OCI-LY3 (cell line): ENCODE measurements around the gene COX6A2.

Source experiments
- H2AFZ ChIP-seq: fragments of 200-600, 300-600 bp; shearing (Covaris generic); 2 replicates; pipeline ENCODE4 v1.6.0; 2014; ENCODE audit warnings: antibody characterized with exemption, low read depth, low read length
- H3K27ac ChIP-seq: fragments of 200-600, 300-600 bp; sonication (generic); 2 replicates; pipeline ENCODE4 v1.5.1; 2014; ENCODE audit warnings: mild to moderate bottlenecking, low read length, moderate library complexity, mixed read lengths
- H3K27me3 ChIP-seq: fragments of 200-600, 300-600 bp; sonication (generic); 2 replicates; pipeline ENCODE4 v1.6.1; 2014; ENCODE audit warnings: low read depth, low read length, mixed read lengths
- H3K36me3 ChIP-seq: fragments of 200-600, 300-600 bp; sonication (generic); replicated peaks from 2 replicates; pipeline ENCODE3; 2014; ENCODE audit warnings: low read depth, low read length, mixed read lengths
- H3K4me1 ChIP-seq: fragments of 300-600, 200-600 bp; sonication (generic); 2 replicates; pipeline ENCODE4 v1.6.1; 2014; ENCODE audit warnings: low read length, mixed read lengths
- H3K4me2 ChIP-seq: fragments of 200-600, 300-600 bp; sonication (generic); 2 replicates; pipeline ENCODE4 v1.6.1; 2014; ENCODE audit warnings: low read length, mixed read lengths
- H3K4me3 ChIP-seq: fragments of 300-600, 200-600 bp; sonication (generic); 2 replicates; pipeline ENCODE4 v1.5.1; 2014; ENCODE audit warnings: antibody characterized with exemption, mild to moderate bottlenecking, low read length, moderate library complexity
- H3K79me2 ChIP-seq: fragments of 300-600, 200-600 bp; shearing (Covaris generic); 2 replicates; pipeline ENCODE4 v1.6.1; 2014; ENCODE audit warnings: mild to moderate bottlenecking, low read length, mixed read lengths
- H3K9ac ChIP-seq: fragments of 300-600, 200-600 bp; shearing (Covaris generic); 2 replicates; pipeline ENCODE4 v1.6.0; 2014; ENCODE audit warnings: mild to moderate bottlenecking, low read length, moderate library complexity
- H3K9me3 ChIP-seq: fragments of 200-600, 300-600 bp; shearing (Covaris generic); 2 replicates; pipeline ENCODE4 v1.6.1; 2014; ENCODE audit warnings: low read length, mixed read lengths; ENCODE audit not compliant: insufficient read depth
- H4K20me1 ChIP-seq: fragments of 200-600, 300-600 bp; sonication (generic); 2 replicates; pipeline ENCODE4 v1.6.1; 2016; ENCODE audit warnings: low read length, mixed read lengths; ENCODE audit not compliant: insufficient read depth
- EZH2phosphoT487 ChIP-seq: fragments of 200-600 bp; shearing (Covaris generic); IDR thresholded peaks from 2 replicates; pipeline ENCODE4 v1.6.1; 2018; ENCODE audit warnings: antibody characterized with exemption, mixed run types, low read depth
- TF ChIP-seq, protein P1 (sequence below): fragments of 200-600, 300-600 bp; sonication (generic); IDR thresholded peaks from 2 replicates; pipeline ENCODE4 v1.5.1; 2014; ENCODE audit warnings: antibody characterized with exemption, low read length, low read depth

The COX6A2 gene

DNA sequence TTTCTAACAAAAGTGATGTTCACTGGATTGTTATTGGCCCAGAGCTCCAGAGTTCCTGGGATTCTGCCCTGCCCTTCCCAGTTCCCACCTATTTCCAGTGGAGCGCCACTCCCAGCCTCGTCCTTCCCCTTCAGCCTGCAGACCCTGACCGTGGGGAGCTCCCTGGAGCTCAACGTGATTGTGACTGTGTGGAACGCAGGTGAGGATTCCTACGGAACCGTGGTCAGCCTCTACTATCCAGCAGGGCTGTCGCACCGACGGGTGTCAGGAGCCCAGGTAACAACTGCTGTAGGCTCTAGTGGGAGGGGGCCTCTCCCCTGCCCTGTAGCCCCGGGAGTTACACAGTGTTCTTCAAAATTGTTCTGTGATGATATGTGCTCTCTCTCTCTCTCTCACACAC lies 11.8 kb downstream of the COX6A2 start:
- Histone ChIP-seq H3K9ac (no peak overlapping the region), H3K27me3 (peaks cover 3% of the 10 kb centered on the region; the same call in 1 of the 2 replicates), H2AFZ (no peak overlapping the region)

DNA sequence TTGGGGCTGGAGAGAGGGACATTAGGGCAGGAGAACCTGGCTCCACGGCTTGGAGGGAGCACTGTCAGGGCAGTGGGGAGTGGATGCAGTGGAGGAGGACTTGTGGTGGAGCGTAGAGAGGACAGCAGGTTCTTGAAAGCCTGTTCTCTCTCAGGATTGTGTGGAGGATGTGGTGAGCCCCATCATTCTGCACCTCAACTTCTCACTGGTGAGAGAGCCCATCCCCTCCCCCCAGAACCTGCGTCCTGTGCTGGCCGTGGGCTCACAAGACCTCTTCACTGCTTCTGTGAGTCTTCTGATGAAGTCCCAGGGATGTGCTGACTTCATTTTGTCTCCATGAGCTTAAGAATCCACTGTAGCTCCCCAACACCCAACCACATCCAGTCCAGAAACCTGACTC lies 13.5 kb downstream of the COX6A2 start:
- no peak overlapping the region for H3K4me3 ChIP-seq
- H3K36me3 ChIP-seq: no peaks in the 10 kb centered on the region
- peaks cover 3% of the 10 kb centered on the region; the same call in 1 of the 2 replicates for H3K27me3 ChIP-seq
- no peak overlapping the region for H3K9ac ChIP-seq
- H3K9me3 ChIP-seq: no peaks in the 10 kb centered on the region
- H2AFZ ChIP-seq: no peak overlapping the region
- no peak overlapping the region for H3K27ac ChIP-seq
- TF ChIP-seq EZH2phosphoT487: no peak
- TF ChIP-seq, protein P1, sequence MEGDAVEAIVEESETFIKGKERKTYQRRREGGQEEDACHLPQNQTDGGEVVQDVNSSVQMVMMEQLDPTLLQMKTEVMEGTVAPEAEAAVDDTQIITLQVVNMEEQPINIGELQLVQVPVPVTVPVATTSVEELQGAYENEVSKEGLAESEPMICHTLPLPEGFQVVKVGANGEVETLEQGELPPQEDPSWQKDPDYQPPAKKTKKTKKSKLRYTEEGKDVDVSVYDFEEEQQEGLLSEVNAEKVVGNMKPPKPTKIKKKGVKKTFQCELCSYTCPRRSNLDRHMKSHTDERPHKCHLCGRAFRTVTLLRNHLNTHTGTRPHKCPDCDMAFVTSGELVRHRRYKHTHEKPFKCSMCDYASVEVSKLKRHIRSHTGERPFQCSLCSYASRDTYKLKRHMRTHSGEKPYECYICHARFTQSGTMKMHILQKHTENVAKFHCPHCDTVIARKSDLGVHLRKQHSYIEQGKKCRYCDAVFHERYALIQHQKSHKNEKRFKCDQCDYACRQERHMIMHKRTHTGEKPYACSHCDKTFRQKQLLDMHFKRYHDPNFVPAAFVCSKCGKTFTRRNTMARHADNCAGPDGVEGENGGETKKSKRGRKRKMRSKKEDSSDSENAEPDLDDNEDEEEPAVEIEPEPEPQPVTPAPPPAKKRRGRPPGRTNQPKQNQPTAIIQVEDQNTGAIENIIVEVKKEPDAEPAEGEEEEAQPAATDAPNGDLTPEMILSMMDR: no peak
- no peaks in the 10 kb centered on the region for H3K79me2 ChIP-seq
- no peaks in the 10 kb centered on the region for H3K4me1 ChIP-seq
- H3K4me2 ChIP-seq: no peak overlapping the region
- H4K20me1 ChIP-seq: no peaks in the 10 kb centered on the region

More for the DNA sequence above, 11.8 kb downstream of the COX6A2 start:
- Histone ChIP-seq H3K9me3 (no peaks in the 10 kb centered on the region), H3K79me2 (no peaks in the 10 kb centered on the region), H4K20me1 (no peaks in the 10 kb centered on the region), H3K27ac (no peak overlapping the region), H3K4me1 (no peaks in the 10 kb centered on the region), H3K36me3 (no peaks in the 10 kb centered on the region), H3K4me3 (no peak overlapping the region), H3K4me2 (no peak overlapping the region)
- TF ChIP-seq, protein P1: no peak
- no peak for TF ChIP-seq EZH2phosphoT487

DNA sequence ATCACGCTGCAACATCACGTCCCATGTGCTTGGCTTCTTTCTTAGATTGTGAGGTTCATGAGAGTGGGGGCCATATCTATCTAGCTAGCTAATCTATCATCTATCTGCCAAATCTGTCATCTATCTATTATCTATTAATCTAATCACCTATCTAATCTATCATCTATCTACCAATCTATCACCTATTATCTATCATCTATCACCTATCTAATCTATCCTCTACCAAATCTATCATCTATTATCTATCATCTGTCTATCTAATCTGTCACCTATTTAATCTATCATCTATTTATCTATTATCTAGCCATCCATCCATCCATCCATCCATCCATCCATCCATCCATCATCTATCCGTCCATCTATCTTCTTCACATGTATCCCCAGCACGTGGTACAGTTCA lies 14.2 kb downstream of the COX6A2 start:
- Histone ChIP-seq H3K27me3 (peaks cover 3% of the 10 kb centered on the region; the same call in 1 of the 2 replicates), H3K36me3 (no peaks in the 10 kb centered on the region), H3K27ac (no peak overlapping the region), H3K4me2 (no peak overlapping the region), H2AFZ (no peak overlapping the region), H3K4me1 (no peaks in the 10 kb centered on the region), H3K4me3 (no peak overlapping the region), H4K20me1 (no peaks in the 10 kb centered on the region), H3K9me3 (no peaks in the 10 kb centered on the region), H3K9ac (no peak overlapping the region), H3K79me2 (no peaks in the 10 kb centered on the region)
- TF ChIP-seq, protein P1: no peak
- TF ChIP-seq EZH2phosphoT487: no peak

DNA sequence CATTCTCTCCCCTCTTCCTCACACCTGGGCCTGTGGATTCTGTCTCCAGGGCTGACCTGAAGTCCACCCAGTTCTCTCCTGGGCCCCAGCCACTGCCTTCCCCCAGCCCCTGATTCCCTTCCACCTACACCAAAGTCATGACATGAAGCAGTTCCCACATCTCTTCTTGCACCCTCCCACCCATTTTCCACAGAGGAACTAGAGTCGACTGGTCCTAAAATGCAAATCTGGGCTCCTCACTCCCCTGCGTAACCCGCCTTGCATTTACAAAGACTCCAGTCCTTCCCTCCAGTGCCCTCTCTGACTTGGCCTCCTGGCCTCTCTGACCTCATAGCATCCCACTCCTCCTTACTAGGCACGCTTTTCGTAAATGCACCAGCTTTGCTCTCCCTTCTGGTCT lies 14.8 kb downstream of the COX6A2 start:
- Histone ChIP-seq H3K4me3 (no peak overlapping the region), H3K79me2 (no peaks in the 10 kb centered on the region), H3K9ac (no peak overlapping the region), H3K27ac (no peak overlapping the region), H4K20me1 (no peaks in the 10 kb centered on the region), H3K36me3 (no peaks in the 10 kb centered on the region), H3K4me2 (no peak overlapping the region), H3K27me3 (peaks cover 3% of the 10 kb centered on the region; the same call in 1 of the 2 replicates), H3K9me3 (no peaks in the 10 kb centered on the region), H2AFZ (no peak overlapping the region), H3K4me1 (no peaks in the 10 kb centered on the region)
- TF ChIP-seq, protein P1: no peak
- no peak for TF ChIP-seq EZH2phosphoT487
